HT1080 (cell line): ENCODE data around the gene PPP4R3B. TPM values are rescaled to one million over a fixed set of nuclear protein-coding genes. Genes with fewer than 3 reads are reported as not detected.

ENCODE experiments used
- DNase-seq: peaks from one replicate; pipeline ENCODE4 v3.0.0-alpha.2; 2015; ENCODE audit warnings: low read depth
- polyA plus RNA-seq, 2 experiments: library from polyadenylated mRNA; depleted of rRNA; stranded (reverse); fragments of >200 nt; gene quantifications; 2 replicates each; pipeline ENCODE4 v1.2.3, GENCODE V29; 2015
- total RNA-seq: library from RNA; depleted of rRNA; stranded (reverse); fragments of >200 nt; shearing (Covaris generic); gene quantifications from 2 replicates; pipeline ENCODE4 v1.2.3, GENCODE V29; 2014; rRNA removed

The PPP4R3B gene
- 29.3 and 37.9 TPM in 2 replicates for total RNA-seq
- polyA plus RNA-seq (2015; cell fraction: cytosol; rRNA removed) = 30.4 and 38.9 TPM in 2 replicates
- polyA plus RNA-seq (2015; cell fraction: nucleus; rRNA removed) = 35.1 and 37.0 TPM in 2 replicates

DNA sequence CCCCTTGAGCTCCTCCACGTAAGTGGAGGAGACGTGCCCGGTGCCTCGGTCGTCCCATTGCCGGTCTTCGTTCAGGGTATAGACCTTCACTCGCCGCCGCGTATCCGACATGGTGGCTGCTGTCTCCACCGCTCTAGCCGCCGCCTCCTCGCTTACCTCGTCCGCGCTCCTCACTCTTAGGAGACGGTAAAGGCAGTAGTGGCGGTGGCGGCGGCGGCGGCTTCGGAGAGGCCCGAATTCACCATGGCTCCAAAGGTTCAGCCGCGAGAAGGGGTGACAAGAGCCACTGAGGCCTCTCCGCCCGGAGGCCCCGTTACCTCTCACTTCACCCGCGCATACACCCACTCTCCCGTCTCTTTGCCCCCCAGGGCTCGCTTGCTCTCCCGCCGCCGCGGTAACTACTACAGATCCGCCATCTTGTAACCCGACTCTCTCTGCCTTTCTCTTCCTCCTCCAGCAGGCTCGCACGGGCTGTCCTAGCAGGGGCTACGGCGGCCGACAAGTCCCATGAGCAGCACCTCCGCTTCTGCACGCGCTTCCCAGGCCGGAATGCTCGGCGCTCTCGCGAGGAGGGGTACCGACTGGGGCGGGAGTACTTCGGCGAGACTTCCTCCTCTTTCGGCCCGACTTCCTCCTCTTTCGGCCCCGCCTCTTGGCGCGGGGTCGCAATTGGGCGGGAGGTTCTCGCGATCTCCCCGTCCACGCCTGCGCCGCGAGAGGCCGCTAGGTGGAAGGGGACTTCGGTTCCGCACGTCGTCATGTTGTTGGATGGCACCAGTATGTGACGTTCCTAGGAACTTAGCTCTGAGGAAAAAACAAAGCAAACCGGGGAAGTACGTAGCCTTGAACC is at the start of gene PPP4R3B:
Gene PPP4R3B (minus strand): TSS at position 448 of the 850 bp plus-strand sequence. CDS start 337 bp downstream, at position 111.
- peak; percentile 100 for DNase-seq

DNA sequence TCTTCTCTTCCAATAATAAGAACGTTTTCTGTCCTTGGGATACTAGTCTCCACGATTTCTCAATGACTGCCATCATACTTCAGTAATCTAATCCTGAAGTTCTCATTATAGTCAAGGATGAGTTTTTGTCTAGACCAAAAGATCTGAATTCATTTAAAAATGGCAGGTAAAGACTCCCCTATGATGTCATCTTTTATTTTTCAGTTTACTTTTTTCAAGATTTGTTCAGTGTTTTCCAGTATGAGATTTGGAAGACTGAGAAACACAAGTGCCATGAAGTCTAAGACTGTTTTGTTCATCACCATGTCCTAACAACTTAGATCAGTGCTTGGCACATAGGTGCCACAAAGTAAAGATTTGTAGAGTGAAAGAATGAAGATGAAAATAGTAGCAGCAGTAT is 35.8 kb upstream of the PPP4R3B start:
- no peak for DNase-seq

DNA sequence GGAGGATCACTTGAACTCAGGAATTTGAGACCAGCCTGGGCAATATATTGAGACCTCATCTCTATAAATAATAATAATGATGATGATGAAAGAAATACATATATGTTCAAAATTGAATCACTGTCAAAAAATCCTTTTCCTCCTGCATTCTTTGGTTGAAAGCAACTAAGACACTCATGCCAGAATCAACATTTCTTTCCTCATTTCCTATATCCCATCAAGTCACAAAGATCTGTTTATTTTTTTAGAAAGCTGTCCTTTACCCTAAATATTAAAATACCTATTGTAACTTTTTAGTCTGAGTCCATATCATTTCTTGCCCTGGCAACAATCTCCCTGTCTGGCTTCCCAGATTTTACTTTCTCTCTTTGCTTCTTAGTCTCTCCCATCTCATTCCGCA is 31.8 kb upstream of the PPP4R3B start:
- DNase-seq = no peak

DNA sequence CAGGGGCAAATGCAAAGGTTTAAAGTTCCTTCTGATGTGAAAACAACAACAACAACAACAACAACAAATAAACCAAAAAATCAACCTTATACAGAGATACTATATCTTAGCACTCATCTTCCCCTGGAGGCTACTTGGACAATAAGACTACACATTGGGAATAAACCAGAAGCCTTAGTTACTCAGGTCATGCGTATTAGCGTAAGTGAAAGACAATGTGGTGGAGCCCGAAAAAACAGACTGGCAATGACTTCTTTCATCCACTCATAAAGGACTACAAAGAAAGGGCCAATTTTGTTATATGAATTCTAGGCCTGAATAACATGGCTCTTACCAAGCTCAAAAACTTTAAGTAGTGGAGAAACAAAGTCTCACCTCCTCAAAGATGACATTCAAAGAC is 19.4 kb upstream of the PPP4R3B start:
- no peak for DNase-seq

DNA sequence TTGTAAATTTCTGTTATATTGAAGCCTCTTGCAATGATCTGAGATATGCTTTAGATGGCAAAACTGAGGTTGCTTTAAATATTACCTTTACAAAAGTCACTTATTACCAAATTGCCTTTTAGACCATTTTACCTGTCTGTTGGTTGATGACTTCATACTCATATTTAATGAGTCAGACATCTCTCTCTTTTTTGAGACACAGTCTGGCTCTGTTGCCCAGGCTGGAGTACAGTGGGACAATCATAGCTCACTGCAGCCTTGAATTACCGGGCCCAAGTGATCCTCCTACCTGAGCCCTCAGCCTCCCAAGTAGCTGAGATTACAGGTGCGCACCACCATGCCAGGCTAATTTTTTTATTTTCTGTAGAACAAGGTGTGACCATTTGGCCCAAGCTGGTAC is 11.5 kb upstream of the PPP4R3B start:
- no peak for DNase-seq

DNA sequence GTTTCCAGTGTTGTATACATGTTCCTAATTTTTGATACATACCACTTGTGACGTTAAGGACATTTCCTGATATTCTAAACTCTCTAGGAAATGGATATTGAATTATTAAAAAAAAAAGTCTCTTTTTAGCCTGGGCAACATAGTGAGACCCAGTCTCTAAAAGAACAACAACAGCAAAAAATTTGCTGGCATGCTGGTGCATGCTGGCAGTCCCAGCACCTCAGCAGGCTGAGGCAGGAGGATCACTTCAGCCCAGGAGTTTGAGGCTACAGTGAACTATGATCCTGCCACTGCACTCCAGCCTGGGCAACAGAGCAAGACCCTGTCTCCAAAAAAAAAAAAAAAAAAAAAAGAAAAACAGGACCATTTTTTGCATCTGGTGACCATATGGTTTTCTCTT is 10.5 kb upstream of the PPP4R3B start:
- DNase-seq = no peak

DNA sequence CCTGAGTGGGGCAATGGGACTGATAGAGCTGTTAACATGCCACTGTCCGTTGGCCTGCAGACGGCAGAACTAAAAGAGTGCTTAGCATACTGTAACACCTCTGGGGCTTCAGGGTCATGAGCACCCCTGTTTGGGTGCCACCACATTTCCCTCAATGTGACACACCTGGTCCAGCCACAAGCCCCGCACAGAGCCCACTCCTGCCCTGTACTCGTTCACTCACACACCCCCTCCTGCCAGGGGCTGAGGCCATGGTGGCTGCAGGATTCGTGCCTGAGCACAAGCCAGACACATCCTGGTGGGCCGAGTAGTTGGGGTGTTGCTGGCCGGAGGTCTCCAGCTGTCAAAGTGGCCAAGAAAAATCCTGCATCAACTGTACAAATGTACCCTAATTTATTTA is 4.4 kb upstream of the PPP4R3B start:
- DNase-seq = no peak

DNA sequence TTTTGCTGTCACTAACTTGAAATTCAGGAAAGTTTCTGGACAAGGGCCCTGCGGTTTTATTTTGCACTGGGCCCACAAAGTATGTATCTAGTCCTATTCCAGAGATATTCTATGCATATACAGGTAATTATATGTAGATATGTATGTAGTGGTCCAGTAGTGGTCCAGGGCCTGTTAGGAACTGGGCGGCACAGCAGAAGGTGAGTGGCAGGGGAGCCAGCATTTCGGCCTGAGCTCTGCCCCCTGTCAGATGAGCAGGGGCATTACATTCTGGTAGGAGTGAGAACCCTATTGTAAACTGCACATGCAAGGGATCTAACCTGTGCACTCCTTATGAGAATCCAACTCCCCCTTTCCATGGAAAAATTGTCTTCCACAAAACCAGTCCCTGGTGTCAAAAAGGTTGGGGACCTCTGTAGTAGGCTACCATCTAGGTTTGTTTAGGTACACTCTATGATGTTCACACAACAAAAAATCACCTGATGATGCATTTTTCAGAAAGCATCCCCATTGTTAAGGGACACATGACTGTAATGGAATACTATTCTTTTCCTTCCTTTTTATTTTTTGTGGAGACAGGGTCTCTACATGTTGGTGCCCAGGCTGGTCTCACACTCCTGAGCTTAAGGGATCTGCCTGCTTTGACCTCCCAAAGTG is 2.8 kb upstream of the PPP4R3B start:
- peak; percentile 31 for DNase-seq

DNA sequence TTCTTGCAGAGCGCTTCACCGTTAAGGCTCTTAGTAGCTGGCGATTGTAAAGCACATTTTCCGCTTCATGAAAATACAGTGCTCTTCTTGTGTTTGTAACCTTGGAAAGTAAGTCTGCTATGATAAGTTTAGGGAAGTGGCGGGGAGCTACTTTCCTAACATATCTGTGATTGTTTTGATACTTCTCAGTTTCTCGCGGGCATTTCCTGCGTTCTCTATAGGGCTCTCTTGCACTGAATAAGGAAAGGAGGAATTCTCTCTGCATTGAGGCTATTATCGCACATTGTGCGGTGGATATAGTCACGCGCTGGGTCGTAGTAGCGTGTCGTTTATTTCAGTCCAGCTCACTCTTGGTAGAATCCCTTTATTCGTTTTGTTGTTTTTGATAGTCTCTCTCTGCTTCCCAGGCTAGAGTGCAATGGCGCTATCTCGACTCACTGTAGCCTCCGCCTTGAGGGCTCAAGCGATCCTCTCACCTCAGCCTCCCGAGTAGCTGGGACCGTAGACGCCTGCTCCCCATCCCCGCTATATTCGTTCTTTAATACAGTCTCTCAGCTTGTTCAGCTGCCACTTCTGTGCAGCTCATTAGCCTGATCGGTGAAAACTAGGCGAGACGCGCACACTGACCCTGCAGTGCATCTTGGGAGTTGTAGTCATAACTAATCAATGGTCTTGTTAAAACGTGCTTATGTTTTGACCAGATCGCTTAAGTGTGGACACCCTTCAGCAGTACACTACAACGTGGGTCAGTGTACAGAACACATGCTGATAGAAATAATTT is 1.0 kb upstream of the PPP4R3B start:
- DNase-seq = peak; percentile 48

DNA sequence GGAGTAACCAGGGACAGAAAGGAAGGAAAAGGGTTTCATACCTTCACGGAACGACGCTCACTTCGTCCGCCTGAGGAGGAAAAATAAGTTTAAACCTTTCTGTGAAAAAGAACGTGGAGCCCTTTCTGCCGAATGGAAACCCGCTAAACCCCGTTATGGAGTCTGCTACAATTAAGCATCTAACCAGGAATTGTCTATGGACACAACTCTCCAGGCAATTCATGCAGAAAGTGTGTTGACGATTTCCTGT is 528 bp upstream of the PPP4R3B start:
- DNase-seq = no peak

DNA sequence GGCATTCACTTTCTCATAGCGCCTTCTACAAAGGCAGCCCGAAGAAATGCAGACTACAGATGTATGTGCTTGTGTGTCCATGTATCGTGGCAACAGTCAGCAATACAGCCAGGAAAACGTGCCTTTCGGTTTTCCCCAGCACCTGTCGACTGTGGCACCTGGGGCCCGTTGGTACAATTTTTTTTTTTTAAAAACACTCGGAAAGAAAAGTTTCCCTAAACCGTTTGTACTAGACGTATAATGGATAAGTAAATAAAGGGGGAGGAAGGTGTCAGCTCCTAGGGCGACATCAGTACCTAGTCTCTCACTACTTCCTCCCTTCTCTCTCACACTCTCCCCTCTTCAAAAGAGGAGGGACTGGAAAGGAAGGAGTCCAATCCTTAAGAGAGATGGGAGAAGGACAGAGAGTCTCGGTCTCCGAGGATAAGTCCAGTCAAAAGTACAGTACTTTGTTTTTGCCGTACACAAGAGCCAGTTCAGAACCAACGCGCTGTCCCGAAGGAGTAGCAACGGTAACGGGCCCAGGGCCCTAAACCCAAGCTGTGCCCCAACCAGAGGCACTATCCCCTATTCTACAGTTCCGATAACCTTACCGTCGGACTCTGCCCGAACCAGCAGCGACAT is 759 bp downstream of the PPP4R3B start:
- DNase-seq = peak; percentile 52

DNA sequence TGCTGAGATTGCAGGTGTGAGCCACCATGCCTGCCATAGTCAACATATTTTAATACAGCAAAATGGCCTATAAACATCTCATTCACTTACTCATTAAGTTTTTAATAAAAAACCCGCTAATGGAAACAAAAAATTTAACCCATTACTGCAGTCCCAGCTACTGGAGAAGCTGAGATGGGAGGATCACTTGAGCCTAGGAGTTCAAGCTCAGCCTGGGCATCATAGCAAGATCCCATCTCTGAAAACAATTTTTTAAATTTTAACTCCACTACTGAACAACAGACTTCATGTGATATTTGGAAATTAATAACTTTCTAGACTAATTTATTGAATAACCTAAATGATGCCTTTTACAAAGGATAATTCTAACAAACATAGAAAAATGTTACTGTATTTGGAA is 5.4 kb downstream of the PPP4R3B start:
- no peak for DNase-seq

DNA sequence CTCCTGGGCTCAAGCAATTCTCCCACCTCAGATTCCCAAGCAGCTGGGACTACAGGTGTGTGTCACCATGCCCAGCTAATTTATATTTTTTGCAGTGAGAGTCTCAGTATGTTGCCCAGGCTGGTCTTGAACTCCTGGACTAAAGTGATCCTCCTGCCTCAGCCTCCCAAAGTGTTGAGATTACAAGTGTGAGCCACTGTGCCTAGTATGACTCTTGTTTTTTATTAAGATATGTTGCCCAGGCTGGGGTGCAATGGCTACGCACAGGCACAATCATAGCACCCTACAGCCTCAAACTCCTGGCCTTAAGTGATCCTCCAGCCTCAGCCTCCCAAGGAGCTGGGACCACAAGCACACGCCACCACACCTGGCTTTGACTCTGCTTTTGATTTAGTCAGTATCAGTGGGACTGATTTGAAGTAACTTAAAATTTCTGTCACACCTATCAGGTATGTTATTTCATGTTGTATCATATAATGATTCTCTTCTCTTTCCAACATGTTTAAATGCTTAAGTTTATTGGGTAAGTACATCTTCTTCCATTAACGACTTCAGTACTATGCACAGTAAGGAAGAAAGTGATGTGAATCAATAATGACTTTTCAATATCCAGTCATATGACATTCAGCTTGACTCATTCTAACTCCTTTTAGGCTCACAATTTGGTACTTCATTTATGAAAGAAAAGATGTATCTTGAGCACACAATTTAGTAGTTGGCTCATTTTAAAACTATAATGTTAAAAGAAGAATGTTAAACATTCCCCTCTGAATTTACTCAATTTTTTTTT is 6.3 kb downstream of the PPP4R3B start:
- no peak for DNase-seq

DNA sequence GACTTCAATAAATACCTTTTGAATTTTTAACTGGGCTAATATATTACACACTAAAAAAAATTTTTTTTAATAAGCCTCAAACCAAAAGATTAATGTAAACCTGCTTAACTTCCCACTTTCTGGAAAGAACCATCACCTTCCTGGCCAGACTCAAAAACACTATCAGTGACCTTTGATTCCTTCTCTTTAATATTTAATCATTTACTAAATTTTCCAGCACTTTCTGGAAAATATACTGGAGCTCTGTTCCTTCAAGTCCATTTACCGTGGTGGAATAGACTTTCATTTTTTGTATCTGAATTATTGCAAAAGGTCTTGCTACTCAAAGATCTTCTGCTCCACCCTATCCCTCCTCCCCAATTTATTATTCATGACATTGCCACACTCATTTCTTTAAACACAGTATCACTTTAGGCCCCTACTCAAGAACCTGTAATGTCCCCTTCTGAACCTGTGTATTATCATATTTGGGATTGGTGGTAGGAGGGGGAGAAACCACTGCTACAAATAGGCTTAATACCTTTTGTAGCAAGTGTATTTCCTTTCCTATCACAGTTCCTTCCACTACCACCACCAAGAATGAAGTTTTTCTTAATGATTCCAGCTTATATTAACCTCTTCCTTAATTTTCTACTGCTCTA is 7.4 kb downstream of the PPP4R3B start:
- no peak for DNase-seq

DNA sequence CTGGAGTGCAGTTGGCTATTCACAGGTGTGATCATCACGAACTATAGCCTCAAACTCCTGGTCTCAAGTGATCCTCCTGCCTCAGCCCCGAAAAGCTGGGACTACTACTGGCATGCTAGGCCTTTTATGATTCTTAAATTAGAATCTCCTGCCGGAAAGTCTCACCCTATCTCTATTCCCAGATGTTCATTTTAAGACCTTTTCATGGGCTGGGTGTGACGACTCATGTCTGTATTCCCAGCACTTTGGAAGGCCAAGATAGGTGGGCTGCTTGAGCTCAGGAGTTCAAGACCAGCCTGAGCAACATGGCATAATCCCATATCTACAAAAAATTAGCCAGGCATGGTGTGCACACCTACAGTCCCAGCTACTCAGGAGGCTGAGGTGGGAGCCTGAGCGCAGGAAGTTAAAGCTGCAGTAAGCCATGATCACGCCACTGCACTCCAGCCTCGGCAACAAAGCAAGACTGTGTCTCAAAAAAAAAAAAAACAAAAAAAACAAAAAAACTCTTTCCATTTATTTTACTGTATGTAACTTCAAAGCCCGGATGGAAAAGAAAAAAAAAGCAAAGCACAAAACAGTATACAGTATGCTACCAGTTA is 8.1 kb downstream of the PPP4R3B start:
- no peak for DNase-seq

DNA sequence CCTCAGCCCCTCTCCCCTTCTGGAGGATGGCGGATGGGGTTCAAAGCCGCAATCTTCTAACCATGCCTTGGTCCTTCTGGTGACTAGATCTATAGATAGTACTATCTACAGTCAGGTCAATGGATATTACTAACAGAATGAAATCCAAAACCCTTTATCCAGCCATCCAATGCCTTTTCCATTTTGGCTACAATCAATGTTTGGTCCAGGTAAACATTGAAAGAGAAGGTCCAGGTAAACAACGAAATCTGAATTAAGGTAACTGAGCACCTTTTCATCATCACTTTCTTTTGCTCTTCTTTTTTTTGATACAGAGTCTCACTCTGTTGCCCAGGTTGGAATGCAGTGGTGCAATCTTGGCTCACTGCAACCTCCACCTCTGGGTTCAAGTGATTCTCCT is 9.7 kb downstream of the PPP4R3B start:
- no peak for DNase-seq

DNA sequence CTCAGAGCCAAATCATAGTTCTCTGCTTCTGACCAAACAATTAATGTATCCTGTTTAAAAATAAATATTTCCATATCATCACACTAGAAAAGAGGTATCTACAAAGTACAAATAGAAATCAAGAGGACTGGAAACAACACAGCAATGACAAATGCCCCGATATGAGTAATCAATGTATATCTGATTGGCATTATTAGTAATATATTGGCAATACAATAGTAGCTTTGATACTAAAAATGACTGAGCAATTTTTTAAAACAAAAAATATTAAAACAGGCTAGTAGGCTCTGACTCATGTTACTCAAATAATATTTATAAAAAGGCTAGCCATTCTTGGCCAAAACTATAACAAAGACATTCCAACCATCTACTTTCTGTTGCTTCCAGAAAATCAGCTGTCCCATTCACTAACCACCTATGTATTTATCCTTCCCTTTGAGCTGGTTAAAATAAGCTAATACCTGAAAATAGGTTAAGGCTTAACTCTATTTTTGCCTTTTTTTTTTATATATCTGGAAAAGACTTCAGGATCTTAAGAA is 13.3 kb downstream of the PPP4R3B start:
- DNase-seq = no peak

DNA sequence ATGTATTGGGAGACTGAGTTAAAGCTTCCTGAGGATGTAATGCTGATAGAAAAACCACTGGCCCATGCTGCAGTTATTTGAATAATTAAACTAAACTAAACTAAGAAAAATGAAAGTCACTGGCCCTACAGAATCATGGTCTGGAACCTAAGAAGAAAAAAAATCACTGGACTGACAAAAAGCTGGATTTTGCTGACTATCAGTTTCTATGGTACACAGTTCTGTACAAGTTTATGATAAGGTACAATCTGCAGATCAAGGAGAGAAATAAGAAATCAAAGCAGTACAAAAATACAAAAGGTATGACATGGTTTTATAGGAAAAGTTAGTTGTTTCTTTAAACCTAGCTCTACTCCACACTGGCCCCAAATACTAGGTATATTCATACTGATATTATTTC is 15.6 kb downstream of the PPP4R3B start:
- no peak for DNase-seq

DNA sequence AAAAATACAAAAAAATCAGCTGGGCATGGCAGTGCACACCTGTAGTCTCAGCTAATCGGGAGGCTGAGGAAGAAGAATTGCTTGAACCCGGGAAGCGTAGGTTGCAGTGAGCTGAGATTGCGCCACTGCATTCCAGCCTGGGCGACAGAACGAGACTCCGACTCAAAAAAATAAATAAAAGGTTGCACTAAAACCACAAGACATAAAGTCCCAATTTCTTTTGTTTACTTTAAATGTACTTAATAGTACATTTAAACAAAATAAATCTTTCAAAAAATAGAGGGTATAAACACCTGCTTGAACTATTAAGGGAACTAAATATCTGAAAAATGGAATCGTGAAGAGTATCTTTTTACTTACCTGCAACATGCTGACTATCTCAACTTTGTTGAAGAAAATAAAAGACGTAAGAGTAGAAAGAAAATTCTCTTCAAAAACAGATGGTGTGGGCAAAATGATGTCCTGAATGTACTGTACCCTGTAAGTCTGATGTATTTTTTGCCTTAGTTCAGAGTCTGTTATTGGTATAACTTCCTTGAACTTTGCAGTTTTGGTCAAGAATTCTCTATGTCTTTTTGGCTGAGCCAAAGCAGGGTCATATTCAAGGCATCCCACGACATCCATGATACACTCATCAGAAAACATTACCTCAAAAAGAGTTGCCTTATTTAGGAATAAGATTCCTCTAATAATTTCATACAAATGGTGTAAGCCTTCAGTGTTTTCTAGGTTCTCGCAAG is 19.2 kb downstream of the PPP4R3B start:
- no peak for DNase-seq
